IMR-90 (cell line): ENCODE results near the gene DCUN1D1.

Source experiments
- BHLHE40 ChIP-seq: fragments of 150-350 bp; IDR thresholded peaks from 2 replicates; pipeline ENCODE4 v1.6.1; 2016; ENCODE audit warnings: mild to moderate bottlenecking, low read depth, low read length
- CEBPB ChIP-seq: IDR thresholded peaks from 2 replicates; pipeline ENCODE4 v1.6.1; 2012; ENCODE audit warnings: low read depth, low read length, improper control_type of control experiment
- POLR2A ChIP-seq: IDR thresholded peaks from 2 replicates; pipeline ENCODE4 v1.6.1; 2012; ENCODE audit warnings: mild to moderate bottlenecking, low read depth, low read length
- RAD21 ChIP-seq: IDR thresholded peaks from 2 replicates; pipeline ENCODE4 v1.6.1; 2012; ENCODE audit warnings: low read length, improper control_type of control experiment
- RCOR1 ChIP-seq: IDR thresholded peaks from 2 replicates; pipeline ENCODE4 v1.6.1; 2012; ENCODE audit warnings: mild to moderate bottlenecking, low read length, improper control_type of control experiment; ENCODE audit not compliant: insufficient replicate concordance
- SMC3 ChIP-seq: fragments of 150-350 bp; IDR thresholded peaks from 2 replicates; pipeline ENCODE4 v1.6.1; 2016; ENCODE audit warnings: low read depth, mild to moderate bottlenecking, antibody characterized with exemption, low read length, moderate library complexity
- TF ChIP-seq, protein P1 (sequence below): conservative IDR thresholded peaks from 2 replicates; pipeline ENCODE4 v1.5.1; 2012; ENCODE audit warnings: mild to moderate bottlenecking, low read depth, low read length, improper control_type of control experiment

DNA sequence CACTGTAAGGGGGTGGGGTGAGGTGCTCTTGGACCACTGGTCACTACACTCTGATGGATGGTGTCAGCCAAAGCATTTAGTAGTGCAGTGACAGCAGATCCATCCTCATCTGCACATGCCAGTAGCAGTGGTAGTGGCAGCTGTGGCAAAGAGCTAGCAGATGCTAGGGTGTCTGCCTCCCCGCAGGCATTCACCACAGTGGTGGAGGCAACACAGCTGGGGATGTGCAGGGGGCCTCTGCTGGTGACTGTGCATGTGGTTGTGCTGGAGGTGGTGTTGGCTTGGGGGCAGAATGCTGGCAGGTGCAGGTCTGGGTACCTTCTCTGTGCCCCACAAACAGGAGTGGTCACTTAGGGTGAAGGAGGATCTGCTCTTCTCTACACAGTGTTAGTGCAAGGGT is 19.4 kb upstream of the DCUN1D1 start:
- TF ChIP-seq, protein P1, sequence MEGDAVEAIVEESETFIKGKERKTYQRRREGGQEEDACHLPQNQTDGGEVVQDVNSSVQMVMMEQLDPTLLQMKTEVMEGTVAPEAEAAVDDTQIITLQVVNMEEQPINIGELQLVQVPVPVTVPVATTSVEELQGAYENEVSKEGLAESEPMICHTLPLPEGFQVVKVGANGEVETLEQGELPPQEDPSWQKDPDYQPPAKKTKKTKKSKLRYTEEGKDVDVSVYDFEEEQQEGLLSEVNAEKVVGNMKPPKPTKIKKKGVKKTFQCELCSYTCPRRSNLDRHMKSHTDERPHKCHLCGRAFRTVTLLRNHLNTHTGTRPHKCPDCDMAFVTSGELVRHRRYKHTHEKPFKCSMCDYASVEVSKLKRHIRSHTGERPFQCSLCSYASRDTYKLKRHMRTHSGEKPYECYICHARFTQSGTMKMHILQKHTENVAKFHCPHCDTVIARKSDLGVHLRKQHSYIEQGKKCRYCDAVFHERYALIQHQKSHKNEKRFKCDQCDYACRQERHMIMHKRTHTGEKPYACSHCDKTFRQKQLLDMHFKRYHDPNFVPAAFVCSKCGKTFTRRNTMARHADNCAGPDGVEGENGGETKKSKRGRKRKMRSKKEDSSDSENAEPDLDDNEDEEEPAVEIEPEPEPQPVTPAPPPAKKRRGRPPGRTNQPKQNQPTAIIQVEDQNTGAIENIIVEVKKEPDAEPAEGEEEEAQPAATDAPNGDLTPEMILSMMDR = no peak
- no peak for TF ChIP-seq CEBPB
- TF ChIP-seq RCOR1 = no peak
- no peak for TF ChIP-seq SMC3
- no peak for TF ChIP-seq POLR2A
- no peak for TF ChIP-seq BHLHE40
- TF ChIP-seq RAD21 = no peak
